Spleen (tissue), 11 donors: ENCODE measurements around the gene PDE4D. TPM values are rescaled to one million over a fixed set of nuclear protein-coding genes. Genes with fewer than 3 reads are reported as not detected.

Source experiments
- DNase-seq: peaks from one replicate; pipeline ENCODE4 v3.0.0-alpha.2; 2020
- H3K27ac ChIP-seq, 8 donors: fragments of 200-600 bp; sonication (generic) in 7 of 8; 1 replicate in 4 of 8; 2 replicates in 4 of 8; pipeline versions ENCODE4 v1.5.0 to v1.8.0; 2016 to 2021; ENCODE audit warnings: inconsistent platforms in 4 of 8, mild to moderate bottlenecking in 4 of 8, moderate library complexity in 1 of 8
- H3K27me3 ChIP-seq, 7 donors: fragments of 200-600 bp; sonication (generic) in 6 of 7; replicated peaks in 1 of 7; 1 replicate in 4 of 7; 2 replicates in 3 of 7; pipeline versions ENCODE4 v1.5.0 to v1.8.0; 2016 to 2021; ENCODE audit warnings: inconsistent platforms in 3 of 7, mild to moderate bottlenecking in 1 of 7
- H3K36me3 ChIP-seq, 6 donors: fragments of 200-600 bp; sonication (generic) in 5 of 6; 1 replicate in 4 of 6; 2 replicates in 2 of 6; pipeline versions ENCODE4 v1.5.0 to v1.8.0; 2016 to 2021; ENCODE audit warnings: inconsistent platforms in 2 of 6
- H3K4me1 ChIP-seq, 6 donors: fragments of 200-600 bp; sonication (generic) in 5 of 6; 1 replicate in 3 of 6; 2 replicates in 3 of 6; pipeline versions ENCODE4 v1.5.0 to v1.8.0; 2016 to 2021; ENCODE audit warnings: inconsistent platforms in 3 of 6
- H3K4me3 ChIP-seq, 8 donors: fragments of 200-600 bp; sonication (generic) in 7 of 8; 1 replicate in 4 of 8; 2 replicates in 4 of 8; pipeline versions ENCODE4 v1.5.0 to v1.8.0; 2016 to 2021; ENCODE audit warnings: inconsistent platforms in 4 of 8, mild to moderate bottlenecking in 4 of 8, moderate library complexity in 2 of 8
- H3K9me3 ChIP-seq, 8 donors: fragments of 200-600 bp; sonication (generic) in 7 of 8; 1 replicate in 4 of 8; 2 replicates in 4 of 8; pipeline versions ENCODE4 v1.5.0 to v1.8.0; 2016 to 2021; ENCODE audit warnings: inconsistent platforms in 4 of 8
- POLR2A ChIP-seq, 3 donors: fragments of 450-650 bp; IDR thresholded peaks; one replicate each; pipeline ENCODE4 v1.5.1; 2017; ENCODE audit warnings: antibody characterized with exemption in 3 of 3, mild to moderate bottlenecking in 1 of 3
- POLR2AphosphoS5 ChIP-seq, 3 donors: sonication (generic); formaldehyde crosslinking; IDR thresholded peaks; one replicate each; pipeline ENCODE4 v1.5.1; 2017; ENCODE audit warnings: antibody characterized with exemption in 3 of 3
- WGBS, 5 donors: extraction: QIAGEN DNeasy Blood & Tissue Kit in 3 of 5; methylation state at CpG; one replicate each; pipeline versions ENCODE4 v1.1.5 to v1.1.7; 2013 to 2018; 5-methylcytosine and 5-hydroxymethylcytosine counted together
- intact Hi-C: fragments of 100-400 bp; cut with DNase I; formaldehyde crosslinking; loops from one replicate; pipeline ENCODE4 v1.15.0; 2023; ENCODE audit warnings: low total_unique reads
- polyA plus RNA-seq, 3 donors: library from polyadenylated mRNA; stranded (reverse); fragments of 200-250 nt; gene quantifications; one replicate each; pipeline ENCODE4 v1.2.1, GENCODE V29; 2013
- total RNA-seq, 7 donors: library from RNA; depleted of rRNA in 3 of 7; stranded (reverse); fragments of >200 nt in 3 of 7; fragmentation: NEBNext Ultra II Directional in 4 of 7; extraction: Animal tissue kit (Norgen Biotek cat#: 25700) in 4 of 7; gene quantifications; one replicate each; pipeline versions ENCODE4 v1.1.0 to v1.2.1, GENCODE V29; 2016 to 2021
- TF ChIP-seq, protein P1 (sequence below), 11 experiments: fragments of 200-600 bp in 7 of 11; fragments of 450-650 bp in 4 of 11; sonication (generic) in 4 of 11; IDR thresholded peaks in 8 of 11; conservative IDR thresholded peaks in 3 of 11; 1 replicate in 7 of 11; 2 replicates in 4 of 11; pipeline versions ENCODE4 v1.4.0 to v1.8.0; 2016 to 2021; ENCODE audit warnings: antibody characterized with exemption in 11 of 11, inconsistent platforms in 4 of 11, mild to moderate bottlenecking in 1 of 11
- donor health status: healthy with polysubstance abuse.
- donor health status: DM: no; HTN: no; CAD: no; lungs with moderate emphysema.
- donor health status: DM: no; HTN: no; CAD: no.
- donor health status: Bipolar disorder and iron deficiency.
- donor health status: healthy.
- donor health status: DM: no; HTN: no; CAD: no.
- donor health status: DM: yes; HTN: yes; CAD: no.

PDE4D gene
- total and polyA plus RNA-seq, 10 donors = 0.88 to 51.8 (median 18.2) TPM

DNA sequence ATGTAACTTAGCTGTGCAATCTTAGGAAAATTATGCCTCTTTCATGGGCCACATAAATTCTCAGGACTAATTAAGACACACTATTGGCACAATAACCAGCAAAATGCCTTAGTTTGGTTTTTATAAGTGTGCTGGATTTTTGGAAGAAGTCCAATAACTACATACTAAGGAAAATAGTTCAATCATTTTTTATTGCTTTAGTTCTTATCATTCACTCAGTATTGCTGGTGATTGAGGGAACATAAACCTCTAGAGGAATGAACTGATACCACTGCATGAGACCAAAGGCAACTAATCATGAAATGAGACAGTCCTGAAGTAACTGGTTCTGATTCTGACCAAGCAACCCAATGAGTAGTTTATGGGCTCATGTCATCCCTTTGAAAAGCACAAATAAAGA lies 571.5 kb downstream of the PDE4D start:
- no peak overlapping the region for H3K4me3 ChIP-seq
- no peak for DNase-seq
- intact Hi-C loops = no loop called here

DNA sequence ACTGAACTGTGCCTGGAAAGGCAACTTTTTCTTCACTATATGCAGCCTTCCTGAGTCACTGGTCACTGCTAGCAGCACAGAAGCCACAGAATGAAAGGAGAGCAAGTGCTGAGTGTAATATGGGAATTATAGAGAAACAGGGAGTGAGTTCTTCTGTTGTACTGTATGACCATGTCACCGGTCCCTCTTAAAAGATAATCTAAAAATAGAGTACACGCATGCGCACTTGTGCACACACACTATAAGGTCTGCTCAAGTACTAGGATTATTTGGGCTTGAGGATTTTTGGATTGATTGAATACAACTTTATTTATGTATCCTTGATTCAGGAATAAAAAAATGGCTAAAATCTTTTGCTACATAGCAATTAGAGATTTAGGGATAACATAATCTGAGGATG lies 571.9 kb downstream of the PDE4D start:
- Histone ChIP-seq H3K36me3 (no peaks in the 10 kb centered on the region), H3K27me3 (no peaks in the 10 kb centered on the region), H3K9me3 (no peaks in the 10 kb centered on the region), H3K4me1 (no peaks in the 10 kb centered on the region), H3K27ac (no peak overlapping the region), H3K4me3 (no peak overlapping the region)
- TF ChIP-seq, protein P1, sequence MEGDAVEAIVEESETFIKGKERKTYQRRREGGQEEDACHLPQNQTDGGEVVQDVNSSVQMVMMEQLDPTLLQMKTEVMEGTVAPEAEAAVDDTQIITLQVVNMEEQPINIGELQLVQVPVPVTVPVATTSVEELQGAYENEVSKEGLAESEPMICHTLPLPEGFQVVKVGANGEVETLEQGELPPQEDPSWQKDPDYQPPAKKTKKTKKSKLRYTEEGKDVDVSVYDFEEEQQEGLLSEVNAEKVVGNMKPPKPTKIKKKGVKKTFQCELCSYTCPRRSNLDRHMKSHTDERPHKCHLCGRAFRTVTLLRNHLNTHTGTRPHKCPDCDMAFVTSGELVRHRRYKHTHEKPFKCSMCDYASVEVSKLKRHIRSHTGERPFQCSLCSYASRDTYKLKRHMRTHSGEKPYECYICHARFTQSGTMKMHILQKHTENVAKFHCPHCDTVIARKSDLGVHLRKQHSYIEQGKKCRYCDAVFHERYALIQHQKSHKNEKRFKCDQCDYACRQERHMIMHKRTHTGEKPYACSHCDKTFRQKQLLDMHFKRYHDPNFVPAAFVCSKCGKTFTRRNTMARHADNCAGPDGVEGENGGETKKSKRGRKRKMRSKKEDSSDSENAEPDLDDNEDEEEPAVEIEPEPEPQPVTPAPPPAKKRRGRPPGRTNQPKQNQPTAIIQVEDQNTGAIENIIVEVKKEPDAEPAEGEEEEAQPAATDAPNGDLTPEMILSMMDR (IDR thresholded peaks at IDR 0.05 in 8 of 11, conservative IDR thresholded peaks at IDR 0.05 in 3 of 11) = no peak
- no peak for TF ChIP-seq POLR2A (IDR thresholded peaks at IDR 0.05)
- TF ChIP-seq POLR2AphosphoS5 (IDR thresholded peaks at IDR 0.05) = no peak
- 84 to 97% (median 90%) methylated on average over 3 of the region's 3 CpGs for WGBS, 5 donors
- no peak for DNase-seq
- intact Hi-C loops = no loop called here

More for the DNA sequence above, 571.5 kb downstream of the PDE4D start:
- H3K27me3 ChIP-seq = no peaks in the 10 kb centered on the region
- H3K9me3 ChIP-seq = no peaks in the 10 kb centered on the region
- H3K36me3 ChIP-seq = no peaks in the 10 kb centered on the region
- no peak overlapping the region for H3K27ac ChIP-seq
- TF ChIP-seq POLR2AphosphoS5 (IDR thresholded peaks at IDR 0.05) (no peak), POLR2A (IDR thresholded peaks at IDR 0.05) (no peak)
- TF ChIP-seq, protein P1 (IDR thresholded peaks at IDR 0.05 in 8 of 11, conservative IDR thresholded peaks at IDR 0.05 in 3 of 11) = no peak
- no peaks in the 10 kb centered on the region for H3K4me1 ChIP-seq

DNA sequence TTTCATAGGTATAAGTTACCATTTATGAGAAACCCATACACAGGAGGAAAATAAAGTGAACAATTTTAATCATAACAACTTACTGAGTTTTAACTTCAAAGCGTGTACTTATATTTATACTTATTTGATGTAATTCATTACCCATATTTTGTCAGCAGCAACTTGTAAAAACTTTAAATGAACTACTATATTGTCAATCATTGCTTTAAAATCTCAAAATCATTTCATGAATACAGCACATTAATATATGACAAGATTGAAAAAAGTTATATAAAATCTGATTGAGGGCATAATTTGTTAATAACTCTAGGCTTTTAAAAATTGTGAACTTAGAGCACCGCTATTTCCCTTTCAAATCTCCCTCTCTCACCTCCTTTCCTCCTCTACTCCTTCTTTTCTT lies 573.1 kb downstream of the PDE4D start:
- no peaks in the 10 kb centered on the region for H3K27me3 ChIP-seq
- H3K4me1 ChIP-seq = no peaks in the 10 kb centered on the region
- intact Hi-C loops = no loop called here
- DNase-seq = no peak
- TF ChIP-seq POLR2AphosphoS5 (IDR thresholded peaks at IDR 0.05) (no peak), POLR2A (IDR thresholded peaks at IDR 0.05) (no peak)
- TF ChIP-seq, protein P1 (IDR thresholded peaks at IDR 0.05 in 8 of 11, conservative IDR thresholded peaks at IDR 0.05 in 3 of 11) = no peak
- H3K36me3 ChIP-seq = no peaks in the 10 kb centered on the region
- no peaks in the 10 kb centered on the region for H3K9me3 ChIP-seq
- no peak overlapping the region for H3K27ac ChIP-seq
- H3K4me3 ChIP-seq = no peak overlapping the region
- 94 to 100% (median 96%) methylated on average over 2 of the region's 2 CpGs for WGBS, 5 donors

DNA sequence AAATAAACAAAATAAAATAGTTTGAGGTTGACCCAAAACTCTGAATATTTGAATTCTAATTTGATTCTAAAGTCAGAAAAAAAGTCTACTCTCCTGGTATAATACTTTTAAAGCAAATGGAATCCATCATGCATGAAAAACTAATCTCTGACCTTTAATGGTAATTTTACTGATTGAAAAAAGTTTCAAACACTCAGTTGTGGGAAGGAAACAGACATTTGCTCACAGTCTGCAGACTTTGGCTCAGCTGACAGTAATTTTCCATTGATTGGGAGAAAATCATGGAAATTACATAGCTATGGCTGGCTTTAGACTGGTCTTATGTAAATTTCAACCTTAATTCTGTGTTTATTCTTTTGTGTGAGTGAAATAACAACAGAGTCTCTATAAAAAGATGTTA lies 574.3 kb downstream of the PDE4D start:
- intact Hi-C loops = no loop called here

More for the DNA sequence above, 574.3 kb downstream of the PDE4D start:
- no peaks in the 10 kb centered on the region for H3K36me3 ChIP-seq
- TF ChIP-seq POLR2AphosphoS5 (IDR thresholded peaks at IDR 0.05) = no peak
- TF ChIP-seq, protein P1 (IDR thresholded peaks at IDR 0.05 in 8 of 11, conservative IDR thresholded peaks at IDR 0.05 in 3 of 11) = no peak
- no peak for TF ChIP-seq POLR2A (IDR thresholded peaks at IDR 0.05)
- DNase-seq = no peak
- no peak overlapping the region for H3K27ac ChIP-seq
- H3K4me1 ChIP-seq = no peaks in the 10 kb centered on the region
- H3K9me3 ChIP-seq = no peaks in the 10 kb centered on the region
- H3K4me3 ChIP-seq = no peak overlapping the region
- no peaks in the 10 kb centered on the region for H3K27me3 ChIP-seq
